Liver (tissue), 9 donors: ENCODE measurements around the gene SORCS2. TPM values are rescaled to one million over a fixed set of nuclear protein-coding genes. Genes with fewer than 3 reads are reported as not detected.

Experiments
- DNase-seq: peaks from one replicate; pipeline ENCODE4 v3.0.0-alpha.2; 2017; ENCODE audit warnings: low spot score
- H3K27ac ChIP-seq, 2 donors: one replicate each; pipeline ENCODE4 v1.7.0; 2013; ENCODE audit warnings: inconsistent platforms in 2 of 2, low read length in 2 of 2, control low read depth in 1 of 2, low read depth in 1 of 2, mild to moderate bottlenecking in 1 of 2
- H3K27me3 ChIP-seq, 4 donors: one replicate each; pipeline versions ENCODE4 v1.6.1 to v1.7.0; 2013; ENCODE audit warnings: low read length in 3 of 4, inconsistent platforms in 1 of 4, mild to moderate bottlenecking in 1 of 4, moderate library complexity in 1 of 4; ENCODE audit not compliant: control insufficient read depth in 4 of 4, insufficient read depth in 4 of 4
- H3K36me3 ChIP-seq, 4 donors: one replicate each; pipeline versions ENCODE4 v1.6.1 to v1.7.0; 2013; ENCODE audit warnings: low read length in 3 of 4, mild to moderate bottlenecking in 3 of 4, low read depth in 1 of 4, moderate library complexity in 1 of 4; ENCODE audit not compliant: control insufficient read depth in 4 of 4, insufficient read depth in 3 of 4
- H3K4me1 ChIP-seq, 4 donors: one replicate each; pipeline versions ENCODE4 v1.6.1 to v1.7.0; 2013; ENCODE audit warnings: low read length in 3 of 4, mild to moderate bottlenecking in 3 of 4, moderate library complexity in 1 of 4; ENCODE audit not compliant: control insufficient read depth in 4 of 4, insufficient read depth in 4 of 4
- H3K4me3 ChIP-seq, 3 donors: one replicate each; pipeline versions ENCODE4 v1.6.1 to v1.7.0; 2013; ENCODE audit warnings: low read length in 3 of 3, control low read depth in 1 of 3, low read depth in 1 of 3, mild to moderate bottlenecking in 1 of 3
- H3K9ac ChIP-seq, 2 donors: one replicate each; pipeline ENCODE4 v1.7.0; 2013; ENCODE audit warnings: low read length in 2 of 2, mild to moderate bottlenecking in 2 of 2, moderate library complexity in 2 of 2, control low read depth in 1 of 2, low read depth in 1 of 2
- H3K9me3 ChIP-seq, 4 donors: one replicate each; pipeline versions ENCODE4 v1.6.1 to v1.7.0; 2013; ENCODE audit warnings: low read length in 3 of 4; ENCODE audit not compliant: control insufficient read depth in 4 of 4
- ATF3 ChIP-seq: IDR thresholded peaks from 2 replicates; pipeline ENCODE4 v1.6.1; 2016; ENCODE audit warnings: antibody characterized with exemption
- CTCF ChIP-seq: fragments of 150-350 bp; IDR thresholded peaks from 2 replicates; pipeline ENCODE4 v1.5.1; 2017; ENCODE audit warnings: improper control_type of control experiment, low read depth, low read length; ENCODE audit not compliant: missing input control
- EGR1 ChIP-seq, 2 donors: IDR thresholded peaks; 2 replicates each; pipeline ENCODE4 v1.6.1; 2016 to 2018; ENCODE audit warnings: antibody characterized with exemption in 2 of 2, low read depth in 2 of 2
- FOXA1 ChIP-seq: IDR thresholded peaks from 2 replicates; pipeline ENCODE4 v1.6.1; 2016; ENCODE audit warnings: antibody characterized with exemption
- FOXA2 ChIP-seq: IDR thresholded peaks from 2 replicates; pipeline ENCODE4 v1.6.1; 2016; ENCODE audit warnings: antibody characterized with exemption
- GABPA ChIP-seq, 2 donors: IDR thresholded peaks in 1 of 2; conservative IDR thresholded peaks in 1 of 2; 2 replicates each; pipeline ENCODE4 v1.6.1; 2016; ENCODE audit warnings: antibody characterized with exemption in 2 of 2, mild to moderate bottlenecking in 1 of 2, moderate library complexity in 1 of 2
- HNF4A ChIP-seq, 2 donors: conservative IDR thresholded peaks; 2 replicates each; pipeline ENCODE4 v1.6.1; 2016; ENCODE audit warnings: antibody characterized with exemption in 2 of 2, mild to moderate bottlenecking in 2 of 2
- HNF4G ChIP-seq: IDR thresholded peaks from 2 replicates; pipeline ENCODE4 v1.6.1; 2016; ENCODE audit warnings: antibody characterized with exemption
- JUND ChIP-seq, 2 donors: IDR thresholded peaks; 2 replicates each; pipeline ENCODE4 v1.6.1; 2016; ENCODE audit warnings: antibody characterized with exemption in 2 of 2
- MAX ChIP-seq: IDR thresholded peaks from 2 replicates; pipeline ENCODE4 v1.6.1; 2016; ENCODE audit warnings: antibody characterized with exemption
- RAD21 ChIP-seq, 2 donors: IDR thresholded peaks; 2 replicates each; pipeline ENCODE4 v1.6.1; 2016; ENCODE audit warnings: antibody characterized with exemption in 2 of 2, mild to moderate bottlenecking in 2 of 2
- REST ChIP-seq: IDR thresholded peaks from 2 replicates; pipeline ENCODE4 v1.6.1; 2016; ENCODE audit warnings: antibody characterized with exemption, mild to moderate bottlenecking
- RXRA ChIP-seq, 2 donors: IDR thresholded peaks; 2 replicates each; pipeline ENCODE4 v1.6.1; 2017 to 2018; ENCODE audit warnings: antibody characterized with exemption in 2 of 2, mild to moderate bottlenecking in 1 of 2
- SP1 ChIP-seq: IDR thresholded peaks from 2 replicates; pipeline ENCODE4 v1.6.1; 2018; ENCODE audit warnings: antibody characterized with exemption, mild to moderate bottlenecking
- TAF1 ChIP-seq: conservative IDR thresholded peaks from 2 replicates; pipeline ENCODE4 v1.6.1; 2016; ENCODE audit warnings: antibody characterized with exemption, mild to moderate bottlenecking
- YY1 ChIP-seq: IDR thresholded peaks from 2 replicates; pipeline ENCODE4 v1.6.1; 2016; ENCODE audit warnings: antibody characterized with exemption, mild to moderate bottlenecking
- WGBS: extraction: QIAGEN DNeasy Blood & Tissue Kit; methylation state at CpG from one replicate; pipeline ENCODE4 v1.1.7; 2013; 5-methylcytosine and 5-hydroxymethylcytosine counted together
- polyA plus RNA-seq, 2 donors: library from polyadenylated mRNA; stranded (reverse) in 1 of 2; unstranded in 1 of 2; fragments of 200-250 nt in 1 of 2; fragments of >200 nt in 1 of 2; fragmentation: Nextera tagmentation in 1 of 2; extraction: Ambion mirVana in 1 of 2; gene quantifications; one replicate each; pipeline versions ENCODE4 v1.2.1 to v1.2.3, GENCODE V29; 2013 to 2015
- total RNA-seq, 2 donors: library from RNA; depleted of rRNA; stranded (reverse); fragments of >200 nt; gene quantifications; one replicate each; pipeline ENCODE4 v1.2.3, GENCODE V29; 2014
- TF ChIP-seq, protein P1 (sequence below): IDR thresholded peaks from 2 replicates; pipeline ENCODE4 v1.6.1; 2016; ENCODE audit warnings: antibody characterized with exemption
- donor health status: healthy.
- donor health status: healthy.
- donor health status: healthy.
- donor health status: healthy.
- donor health status: healthy.

Gene SORCS2
- total and polyA plus RNA-seq, 4 donors: 0.10 to 1.4 (median 0.92) TPM

GRCh38 chr4:7255488-7255881, 63.1 kb downstream of the SORCS2 start:
- WGBS: 93% methylated on average over 14 of the region's 14 CpGs
- TF ChIP-seq, protein P1, sequence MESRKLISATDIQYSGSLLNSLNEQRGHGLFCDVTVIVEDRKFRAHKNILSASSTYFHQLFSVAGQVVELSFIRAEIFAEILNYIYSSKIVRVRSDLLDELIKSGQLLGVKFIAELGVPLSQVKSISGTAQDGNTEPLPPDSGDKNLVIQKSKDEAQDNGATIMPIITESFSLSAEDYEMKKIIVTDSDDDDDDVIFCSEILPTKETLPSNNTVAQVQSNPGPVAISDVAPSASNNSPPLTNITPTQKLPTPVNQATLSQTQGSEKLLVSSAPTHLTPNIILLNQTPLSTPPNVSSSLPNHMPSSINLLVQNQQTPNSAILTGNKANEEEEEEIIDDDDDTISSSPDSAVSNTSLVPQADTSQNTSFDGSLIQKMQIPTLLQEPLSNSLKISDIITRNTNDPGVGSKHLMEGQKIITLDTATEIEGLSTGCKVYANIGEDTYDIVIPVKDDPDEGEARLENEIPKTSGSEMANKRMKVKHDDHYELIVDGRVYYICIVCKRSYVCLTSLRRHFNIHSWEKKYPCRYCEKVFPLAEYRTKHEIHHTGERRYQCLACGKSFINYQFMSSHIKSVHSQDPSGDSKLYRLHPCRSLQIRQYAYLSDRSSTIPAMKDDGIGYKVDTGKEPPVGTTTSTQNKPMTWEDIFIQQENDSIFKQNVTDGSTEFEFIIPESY: no peak
- TF ChIP-seq REST: no peak
- TF ChIP-seq HNF4G: no peak
- TF ChIP-seq ATF3: no peak
- TF ChIP-seq CTCF: no peak
- TF ChIP-seq JUND (IDR thresholded peaks at IDR 0.05): no peak
- no peak for TF ChIP-seq RXRA (IDR thresholded peaks at IDR 0.05)
- TF ChIP-seq SP1: no peak
- no peak for TF ChIP-seq FOXA1
- no peak for TF ChIP-seq MAX
- TF ChIP-seq HNF4A (conservative IDR thresholded peaks at IDR 0.05): no peak
- no peak for TF ChIP-seq RAD21 (IDR thresholded peaks at IDR 0.05)
- TF ChIP-seq TAF1: no peak
- TF ChIP-seq YY1: no peak
- TF ChIP-seq GABPA (IDR thresholded peaks at IDR 0.05 in 1 of 2, conservative IDR thresholded peaks at IDR 0.05 in 1 of 2): no peak
- no peak for TF ChIP-seq EGR1 (IDR thresholded peaks at IDR 0.05; ENCODE audit: low read depth in 2 of 2)
- TF ChIP-seq FOXA2: no peak
- H3K9me3 ChIP-seq: no peaks in the 10 kb centered on the region
- no peaks in the 10 kb centered on the region for H3K27me3 ChIP-seq
- no peak overlapping the region for H3K4me3 ChIP-seq
- no peak for DNase-seq
- no peaks in the 10 kb centered on the region for H3K4me1 ChIP-seq
- H3K9ac ChIP-seq: no peak overlapping the region
- no peaks in the 10 kb centered on the region for H3K36me3 ChIP-seq
- H3K27ac ChIP-seq: no peak overlapping the region

DNA sequence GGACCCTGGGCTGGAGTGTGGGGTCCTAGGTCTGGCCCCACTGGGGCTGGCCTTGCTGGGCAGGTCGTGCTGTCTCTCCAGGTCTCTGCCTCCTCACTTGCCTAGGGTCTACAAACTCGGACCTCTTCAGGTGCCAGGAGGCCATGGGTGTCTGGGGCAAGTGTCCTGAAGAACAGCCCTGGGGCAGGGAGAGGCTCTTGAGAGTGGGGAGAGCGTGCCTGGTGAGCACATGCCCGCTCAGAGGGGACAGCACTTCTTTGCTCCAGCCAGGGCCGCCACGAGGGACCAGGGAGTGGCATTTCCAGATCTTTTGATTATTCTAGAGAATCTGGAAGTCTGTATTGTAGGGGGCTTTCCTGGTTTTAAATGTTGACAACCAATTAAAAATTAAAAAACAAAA, 63.7 kb downstream of the SORCS2 start:
- TF ChIP-seq FOXA2: no peak
- no peak for TF ChIP-seq FOXA1
- no peak for TF ChIP-seq YY1
- TF ChIP-seq EGR1 (IDR thresholded peaks at IDR 0.05; ENCODE audit: low read depth in 2 of 2): no peak
- no peak for TF ChIP-seq ATF3
- no peak overlapping the region for H3K9ac ChIP-seq
- DNase-seq: no peak
- H3K4me3 ChIP-seq: no peak overlapping the region
- no peak overlapping the region for H3K27ac ChIP-seq
- no peaks in the 10 kb centered on the region for H3K9me3 ChIP-seq
- H3K27me3 ChIP-seq: no peaks in the 10 kb centered on the region
- H3K36me3 ChIP-seq: no peaks in the 10 kb centered on the region
- WGBS: 92% methylated on average over 6 of the region's 6 CpGs
- H3K4me1 ChIP-seq: no peaks in the 10 kb centered on the region
